IMR-90 (cell line): ENCODE results near the gene CNPPD1.

ENCODE experiments used
- BHLHE40 ChIP-seq: fragments of 150-350 bp; IDR thresholded peaks from 2 replicates; pipeline ENCODE4 v1.6.1; 2016; ENCODE audit warnings: mild to moderate bottlenecking, low read depth, low read length
- CEBPB ChIP-seq: IDR thresholded peaks from 2 replicates; pipeline ENCODE4 v1.6.1; 2012; ENCODE audit warnings: low read depth, low read length, improper control_type of control experiment
- FOS ChIP-seq: fragments of 150-350 bp; IDR thresholded peaks from 2 replicates; pipeline ENCODE4 v1.6.1; 2016; ENCODE audit warnings: low read depth, low read length
- MAFK ChIP-seq: IDR thresholded peaks from 2 replicates; pipeline ENCODE4 v1.6.1; 2012; ENCODE audit warnings: low read depth, low read length, improper control_type of control experiment
- MAZ ChIP-seq: IDR thresholded peaks from 2 replicates; pipeline ENCODE4 v1.6.1; 2012; ENCODE audit warnings: low read depth, mild to moderate bottlenecking, low read length, improper control_type of control experiment, moderate library complexity, borderline replicate concordance
- MXI1 ChIP-seq: IDR thresholded peaks from 2 replicates; pipeline ENCODE4 v1.6.1; 2012; ENCODE audit warnings: low read depth, mild to moderate bottlenecking, low read length, moderate library complexity, borderline replicate concordance
- POLR2A ChIP-seq: IDR thresholded peaks from 2 replicates; pipeline ENCODE4 v1.6.1; 2012; ENCODE audit warnings: mild to moderate bottlenecking, low read depth, low read length
- RAD21 ChIP-seq: IDR thresholded peaks from 2 replicates; pipeline ENCODE4 v1.6.1; 2012; ENCODE audit warnings: low read length, improper control_type of control experiment
- RCOR1 ChIP-seq: IDR thresholded peaks from 2 replicates; pipeline ENCODE4 v1.6.1; 2012; ENCODE audit warnings: mild to moderate bottlenecking, low read length, improper control_type of control experiment; ENCODE audit not compliant: insufficient replicate concordance
- SMC3 ChIP-seq: fragments of 150-350 bp; IDR thresholded peaks from 2 replicates; pipeline ENCODE4 v1.6.1; 2016; ENCODE audit warnings: low read depth, mild to moderate bottlenecking, antibody characterized with exemption, low read length, moderate library complexity
- TF ChIP-seq, protein P1 (sequence below): fragments of 150-350 bp; IDR thresholded peaks from 2 replicates; pipeline ENCODE4 v1.6.1; 2016; ENCODE audit warnings: low read depth, mild to moderate bottlenecking, low read length, moderate library complexity, borderline replicate concordance
- TF ChIP-seq, protein P2 (sequence below): conservative IDR thresholded peaks from 2 replicates; pipeline ENCODE4 v1.5.1; 2012; ENCODE audit warnings: mild to moderate bottlenecking, low read depth, low read length, improper control_type of control experiment

GRCh38 chr2:219169930-219170654 is 6.6 kb downstream of the CNPPD1 start, which contains the start of gene SLC23A3:
- TF ChIP-seq FOS (no peak), RCOR1 (no peak), POLR2A (no peak), CEBPB (no peak), SMC3 (no peak), RAD21 (no peak), MAFK (no peak), MAZ (no peak), BHLHE40 (no peak), MXI1 (no peak)
- TF ChIP-seq, protein P1, sequence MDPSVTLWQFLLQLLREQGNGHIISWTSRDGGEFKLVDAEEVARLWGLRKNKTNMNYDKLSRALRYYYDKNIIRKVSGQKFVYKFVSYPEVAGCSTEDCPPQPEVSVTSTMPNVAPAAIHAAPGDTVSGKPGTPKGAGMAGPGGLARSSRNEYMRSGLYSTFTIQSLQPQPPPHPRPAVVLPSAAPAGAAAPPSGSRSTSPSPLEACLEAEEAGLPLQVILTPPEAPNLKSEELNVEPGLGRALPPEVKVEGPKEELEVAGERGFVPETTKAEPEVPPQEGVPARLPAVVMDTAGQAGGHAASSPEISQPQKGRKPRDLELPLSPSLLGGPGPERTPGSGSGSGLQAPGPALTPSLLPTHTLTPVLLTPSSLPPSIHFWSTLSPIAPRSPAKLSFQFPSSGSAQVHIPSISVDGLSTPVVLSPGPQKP: no peak
- TF ChIP-seq, protein P2, sequence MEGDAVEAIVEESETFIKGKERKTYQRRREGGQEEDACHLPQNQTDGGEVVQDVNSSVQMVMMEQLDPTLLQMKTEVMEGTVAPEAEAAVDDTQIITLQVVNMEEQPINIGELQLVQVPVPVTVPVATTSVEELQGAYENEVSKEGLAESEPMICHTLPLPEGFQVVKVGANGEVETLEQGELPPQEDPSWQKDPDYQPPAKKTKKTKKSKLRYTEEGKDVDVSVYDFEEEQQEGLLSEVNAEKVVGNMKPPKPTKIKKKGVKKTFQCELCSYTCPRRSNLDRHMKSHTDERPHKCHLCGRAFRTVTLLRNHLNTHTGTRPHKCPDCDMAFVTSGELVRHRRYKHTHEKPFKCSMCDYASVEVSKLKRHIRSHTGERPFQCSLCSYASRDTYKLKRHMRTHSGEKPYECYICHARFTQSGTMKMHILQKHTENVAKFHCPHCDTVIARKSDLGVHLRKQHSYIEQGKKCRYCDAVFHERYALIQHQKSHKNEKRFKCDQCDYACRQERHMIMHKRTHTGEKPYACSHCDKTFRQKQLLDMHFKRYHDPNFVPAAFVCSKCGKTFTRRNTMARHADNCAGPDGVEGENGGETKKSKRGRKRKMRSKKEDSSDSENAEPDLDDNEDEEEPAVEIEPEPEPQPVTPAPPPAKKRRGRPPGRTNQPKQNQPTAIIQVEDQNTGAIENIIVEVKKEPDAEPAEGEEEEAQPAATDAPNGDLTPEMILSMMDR: no peak
